Activated CD4-positive, alpha-beta T cell treated with anti-CD3 and anti-CD28 coated beads for 24 hours (primary cell): ENCODE measurements around the gene ATF1.
"Not testable (repeated sequence)": the region's sequence is repeated elsewhere in the genome, so short reads cannot be mapped to it uniquely, and the experiment has no call there.

Experiments
- DNase-seq, 2 donors: peaks; one replicate each; pipeline ENCODE4 v3.0.0-alpha.2; 2020; ENCODE audit warnings: low read depth in 2 of 2

The ATF1 gene

DNA sequence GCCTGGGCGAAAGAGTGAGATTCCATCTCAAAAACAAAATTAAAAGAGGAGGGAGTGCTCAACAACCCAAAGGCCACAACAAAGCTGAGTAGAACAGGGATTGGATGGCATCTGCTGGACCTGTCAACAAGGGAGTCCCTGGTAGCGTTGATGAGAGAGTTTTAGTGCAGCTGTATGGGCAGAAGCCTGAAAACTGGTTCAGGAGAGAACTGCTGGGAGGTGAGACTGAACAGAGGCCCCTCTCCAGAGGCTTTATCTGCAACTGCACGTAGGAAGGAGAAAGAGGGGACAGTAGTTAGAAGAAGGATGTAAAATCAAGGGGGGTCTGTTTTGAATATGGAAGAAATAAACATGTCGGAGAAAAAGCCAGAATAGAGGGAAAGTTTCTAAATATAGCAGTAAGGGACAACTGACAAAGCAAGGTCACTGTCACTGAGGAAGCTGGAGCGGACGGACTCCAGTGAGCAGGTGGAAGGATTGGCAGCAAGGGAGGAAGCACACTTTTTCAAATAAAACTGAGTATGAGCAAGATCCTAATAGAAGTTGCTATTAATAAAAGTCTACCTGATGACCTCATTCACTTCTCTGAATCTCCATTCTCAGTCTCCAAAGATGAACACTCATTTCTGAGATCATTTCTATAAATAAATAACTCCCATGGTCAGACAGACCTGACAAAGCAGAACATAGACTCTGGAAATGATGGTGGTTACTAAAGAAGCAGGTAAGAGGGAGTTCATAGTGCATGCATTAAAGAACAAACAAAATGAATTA is 11.8 kb upstream of the ATF1 start:
- DNase-seq: no peak

DNA sequence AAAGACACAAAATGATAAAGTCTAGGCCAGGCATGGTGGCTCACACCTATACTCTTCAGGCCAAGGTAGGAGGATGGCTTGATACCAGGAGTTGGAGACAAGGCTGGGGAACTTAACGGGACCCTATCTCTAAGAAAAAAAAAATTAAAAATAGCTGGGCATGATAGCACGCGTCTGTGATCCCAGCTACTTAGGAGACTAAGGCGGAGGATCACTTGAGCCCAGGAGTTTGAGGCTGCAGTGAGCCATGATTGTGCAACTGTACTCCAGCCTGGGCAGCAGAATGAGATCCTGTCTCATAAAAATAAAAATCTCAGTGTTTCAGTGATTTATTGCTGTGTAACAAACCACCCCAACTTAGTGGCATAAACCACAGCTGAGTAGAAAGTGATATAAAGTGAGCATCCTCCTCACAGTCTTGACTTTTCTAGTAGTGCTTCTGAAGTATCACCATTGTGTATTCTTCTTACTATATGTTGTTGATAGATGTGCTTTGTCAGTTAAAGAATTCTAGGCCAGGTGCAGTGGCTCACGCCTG is 10.6 kb upstream of the ATF1 start:
- DNase-seq: no peak

DNA sequence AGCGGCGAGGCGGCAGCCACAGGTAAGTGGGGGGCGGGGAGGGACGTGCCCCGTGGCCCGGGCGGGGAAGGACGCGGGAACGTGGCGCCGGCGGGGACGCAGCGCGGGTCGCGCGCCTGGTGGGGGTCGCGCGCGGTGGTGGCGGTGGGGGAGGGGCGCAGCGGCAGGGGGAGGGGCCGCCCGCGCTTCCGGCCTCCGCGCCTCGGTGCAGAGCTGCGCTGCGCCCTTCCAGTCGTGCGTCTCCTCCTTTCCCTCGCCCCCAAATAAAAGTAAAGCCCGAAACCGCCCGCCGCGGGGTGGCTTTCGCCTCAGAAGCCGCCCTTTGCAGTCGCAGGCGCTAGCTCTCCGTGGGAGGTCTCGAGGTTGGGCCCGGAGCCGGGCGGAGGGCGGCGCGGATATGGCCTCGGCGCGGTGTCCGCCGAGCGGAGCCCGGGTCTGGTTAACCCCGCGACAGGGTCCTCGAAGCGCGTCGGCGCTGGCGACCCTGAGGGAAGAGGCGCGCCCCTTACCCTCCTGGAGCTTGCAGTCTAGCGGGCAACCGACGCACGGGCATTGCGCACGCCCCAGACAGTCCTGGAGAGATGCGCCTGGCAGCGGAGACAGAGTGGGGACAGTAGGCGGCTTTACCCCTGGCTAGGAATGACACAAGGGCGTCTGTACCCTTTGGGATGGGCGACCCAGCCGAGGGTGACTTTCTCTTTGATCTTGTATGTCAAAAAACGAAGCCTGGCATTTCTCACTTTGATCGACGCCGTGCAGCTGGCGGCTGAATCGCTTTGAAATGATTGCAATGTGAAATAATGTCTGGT is 589 bp downstream of the ATF1 start:
- DNase-seq: peak in 1 of 2 donors; percentile 61

DNA sequence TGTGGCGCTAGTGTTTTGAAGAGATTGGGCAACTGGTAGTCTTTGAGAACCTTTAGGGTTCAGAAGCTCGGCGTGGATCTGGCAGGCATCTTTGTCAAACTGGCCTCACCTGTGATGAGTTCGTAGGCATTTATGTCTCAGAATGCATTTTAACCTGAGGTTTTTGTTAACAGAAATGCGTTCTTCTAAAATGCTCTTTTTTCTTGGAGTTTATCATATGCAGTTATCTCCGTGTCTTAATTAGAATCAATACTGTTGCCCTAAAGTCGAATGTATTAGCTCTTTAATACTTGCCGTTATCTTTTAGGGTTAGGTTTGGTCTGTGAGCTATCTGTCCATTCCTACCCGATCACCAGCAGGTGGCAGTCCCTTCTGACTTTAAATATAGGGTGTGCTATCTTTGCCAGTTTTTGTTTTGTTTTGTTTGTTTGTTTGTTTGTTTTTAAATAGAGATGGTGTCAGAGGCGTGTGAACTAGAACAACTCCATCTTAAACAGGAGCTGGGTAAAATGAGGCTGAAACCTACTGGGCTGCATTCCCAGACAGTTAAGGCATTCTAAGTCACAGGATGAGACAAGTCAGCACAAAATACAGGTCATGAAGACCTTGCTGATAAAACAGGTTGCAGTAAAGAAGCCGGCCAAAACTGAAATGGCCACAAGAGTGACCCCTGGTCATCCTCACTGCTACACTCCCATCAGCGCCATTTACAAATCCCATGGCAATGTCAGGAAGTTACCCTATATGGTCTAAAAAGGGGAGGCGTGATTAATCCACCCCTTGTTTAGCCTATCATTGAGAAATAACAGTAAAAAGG is 1.4 kb downstream of the ATF1 start:
- DNase-seq: peak in 1 of 2 donors; percentile 13

DNA sequence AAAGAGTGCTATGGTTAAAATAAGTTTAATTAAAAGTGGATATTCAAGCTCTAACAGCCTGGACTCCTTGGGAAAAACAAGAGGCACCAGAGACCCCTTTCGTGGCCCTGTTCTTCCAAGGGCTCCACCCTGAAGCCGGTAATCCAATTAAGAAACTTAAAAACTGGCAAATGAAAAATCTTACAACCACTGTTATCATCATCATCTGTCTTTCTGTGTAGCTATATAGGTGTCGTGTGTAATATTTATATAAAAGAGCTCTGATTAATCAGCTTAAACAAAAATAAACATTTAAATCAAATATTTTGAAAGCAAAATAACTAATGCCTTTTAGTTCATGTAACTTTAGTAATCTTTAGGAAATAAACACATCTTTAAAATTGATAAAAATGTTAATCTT is 4.5 kb downstream of the ATF1 start:
- no peak for DNase-seq

DNA sequence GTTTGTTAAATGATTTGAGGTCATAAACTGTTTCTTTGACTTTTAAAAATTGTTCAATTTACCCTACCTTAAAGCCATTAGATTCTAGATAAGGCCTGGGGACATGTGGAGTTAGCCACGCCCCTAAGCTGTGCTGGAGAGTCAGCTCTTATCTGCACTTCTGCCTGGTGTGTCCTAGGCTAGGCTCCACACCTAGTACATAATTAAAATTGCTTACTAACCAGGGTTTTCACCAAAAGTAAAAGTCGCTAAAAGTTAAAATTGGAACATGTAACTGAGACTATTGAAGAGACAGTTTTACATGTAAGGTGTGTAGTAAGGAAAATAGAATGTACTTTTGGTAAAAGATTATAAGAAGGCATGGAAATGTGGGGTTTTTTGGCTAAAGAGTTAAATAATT is 4.9 kb downstream of the ATF1 start:
- DNase-seq: not testable (repeated sequence)

DNA sequence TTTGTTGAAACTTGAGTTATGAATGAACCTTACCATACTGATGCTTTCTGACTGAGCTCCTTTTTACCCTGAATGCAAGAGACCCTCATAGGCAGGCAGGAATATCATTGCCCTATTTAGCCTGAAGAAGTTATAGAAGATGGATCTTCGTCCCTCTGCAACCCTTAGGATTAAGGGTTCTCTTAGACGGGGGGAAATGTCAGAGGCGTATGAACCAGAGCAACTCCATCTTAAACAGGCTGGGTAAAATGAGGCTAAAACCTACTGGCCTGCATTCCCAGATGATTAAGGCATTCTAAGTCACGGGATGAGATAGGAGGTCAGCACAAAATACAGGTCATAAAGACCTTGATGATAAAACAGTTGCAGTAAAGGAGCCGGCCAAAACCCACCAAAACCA is 7.5 kb downstream of the ATF1 start:
- DNase-seq: no peak

DNA sequence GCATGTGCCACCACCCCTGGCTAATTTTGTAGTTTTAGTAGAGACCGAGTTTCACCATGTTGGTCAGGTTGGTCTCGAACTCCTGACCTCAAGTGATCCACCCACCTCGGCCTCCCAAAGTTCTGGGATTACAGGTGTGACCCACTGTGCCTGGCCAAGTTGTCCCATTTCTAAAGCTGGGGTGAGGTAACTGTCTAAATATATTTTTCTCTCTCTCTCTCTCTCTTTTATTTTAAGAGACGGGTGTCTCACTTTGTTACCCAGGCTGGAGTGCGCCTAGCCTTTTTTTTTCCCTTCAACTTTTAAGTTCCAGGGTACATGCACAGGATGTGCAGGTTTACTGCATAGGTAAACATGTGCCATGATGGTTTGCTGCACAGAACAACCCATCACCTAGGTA is 8.6 kb downstream of the ATF1 start:
- DNase-seq: no peak

DNA sequence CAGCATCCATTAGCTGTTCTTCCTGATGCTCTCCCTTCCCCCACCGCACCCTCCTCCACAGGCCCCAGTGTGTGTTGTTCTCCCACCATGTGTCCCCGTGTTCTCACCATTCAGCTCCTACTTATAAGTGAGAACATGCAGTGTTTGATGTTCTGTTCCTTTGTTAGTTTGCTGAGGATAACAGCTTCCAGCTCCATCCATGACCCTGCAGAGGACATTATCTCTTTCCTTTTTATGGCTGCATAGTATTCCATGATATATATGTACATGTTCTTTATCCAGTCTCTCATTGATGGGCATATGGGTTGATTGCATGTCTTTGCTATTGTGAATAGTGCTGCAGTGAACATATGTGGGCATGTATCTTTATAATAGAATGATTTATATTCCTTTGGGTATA is 9.0 kb downstream of the ATF1 start:
- DNase-seq: no peak

DNA sequence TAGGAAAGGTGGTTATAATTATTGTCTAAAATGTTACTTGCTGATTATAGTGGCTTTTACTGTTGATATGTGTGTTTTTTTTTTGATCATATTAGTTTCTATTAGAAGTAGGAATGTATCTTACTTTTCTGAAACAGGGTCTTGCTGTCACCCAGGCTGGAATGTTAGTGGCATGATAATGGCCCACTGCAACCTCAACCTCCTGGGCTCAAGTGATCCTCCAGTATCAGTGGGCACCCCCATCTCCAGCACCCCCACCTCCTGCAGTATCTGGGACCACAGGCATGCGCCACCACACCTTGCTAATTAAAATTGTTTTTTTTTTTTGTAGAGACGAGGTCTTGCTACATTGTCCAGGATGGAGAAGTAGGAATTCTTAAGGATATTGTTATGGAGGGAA is 11.3 kb downstream of the ATF1 start:
- DNase-seq: no peak

DNA sequence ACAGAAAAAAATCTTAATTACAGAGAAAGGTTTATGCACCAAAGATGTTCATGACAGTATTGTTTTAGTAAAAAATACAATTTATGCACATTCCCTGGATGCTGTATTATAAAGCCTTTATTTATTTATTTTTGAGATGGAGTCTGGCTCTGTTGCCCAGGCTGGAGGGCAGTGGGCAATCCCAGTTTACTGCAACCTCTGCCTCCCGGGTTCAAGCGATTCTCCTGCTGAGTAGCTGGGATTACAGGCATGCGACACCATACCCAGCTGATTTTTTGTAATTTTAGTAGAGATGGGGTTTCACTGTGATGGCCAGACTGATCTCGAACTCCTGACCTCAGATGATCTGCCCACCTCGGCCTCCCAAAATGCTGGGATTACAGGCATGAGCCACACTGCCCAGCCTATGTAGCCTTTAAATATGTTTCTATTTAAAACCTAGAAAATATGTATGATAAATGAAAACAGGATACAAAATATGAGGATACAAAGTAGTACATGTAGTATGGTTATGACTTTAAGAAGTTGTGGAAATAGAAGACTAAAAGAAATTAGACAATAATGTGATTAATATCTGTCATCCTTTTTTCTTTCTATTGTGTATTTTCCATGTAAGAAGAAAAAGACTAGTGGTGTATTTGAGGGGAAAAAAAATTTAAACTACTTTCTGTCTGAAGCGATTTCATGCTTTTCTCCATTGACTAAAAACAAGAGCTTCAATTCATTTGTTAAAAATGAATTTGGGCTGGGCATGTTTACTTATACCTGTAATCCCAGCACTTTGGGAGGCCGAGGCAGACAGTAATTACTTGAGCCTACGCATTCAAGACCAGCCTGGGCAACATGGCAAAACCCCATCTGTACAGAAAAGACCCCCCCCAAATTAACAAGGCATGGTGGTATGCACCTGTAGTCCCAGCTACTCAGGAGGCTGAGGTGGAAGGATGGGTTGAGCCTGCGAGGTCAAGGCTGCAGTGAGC is 13.1 kb downstream of the ATF1 start:
- DNase-seq: no peak

DNA sequence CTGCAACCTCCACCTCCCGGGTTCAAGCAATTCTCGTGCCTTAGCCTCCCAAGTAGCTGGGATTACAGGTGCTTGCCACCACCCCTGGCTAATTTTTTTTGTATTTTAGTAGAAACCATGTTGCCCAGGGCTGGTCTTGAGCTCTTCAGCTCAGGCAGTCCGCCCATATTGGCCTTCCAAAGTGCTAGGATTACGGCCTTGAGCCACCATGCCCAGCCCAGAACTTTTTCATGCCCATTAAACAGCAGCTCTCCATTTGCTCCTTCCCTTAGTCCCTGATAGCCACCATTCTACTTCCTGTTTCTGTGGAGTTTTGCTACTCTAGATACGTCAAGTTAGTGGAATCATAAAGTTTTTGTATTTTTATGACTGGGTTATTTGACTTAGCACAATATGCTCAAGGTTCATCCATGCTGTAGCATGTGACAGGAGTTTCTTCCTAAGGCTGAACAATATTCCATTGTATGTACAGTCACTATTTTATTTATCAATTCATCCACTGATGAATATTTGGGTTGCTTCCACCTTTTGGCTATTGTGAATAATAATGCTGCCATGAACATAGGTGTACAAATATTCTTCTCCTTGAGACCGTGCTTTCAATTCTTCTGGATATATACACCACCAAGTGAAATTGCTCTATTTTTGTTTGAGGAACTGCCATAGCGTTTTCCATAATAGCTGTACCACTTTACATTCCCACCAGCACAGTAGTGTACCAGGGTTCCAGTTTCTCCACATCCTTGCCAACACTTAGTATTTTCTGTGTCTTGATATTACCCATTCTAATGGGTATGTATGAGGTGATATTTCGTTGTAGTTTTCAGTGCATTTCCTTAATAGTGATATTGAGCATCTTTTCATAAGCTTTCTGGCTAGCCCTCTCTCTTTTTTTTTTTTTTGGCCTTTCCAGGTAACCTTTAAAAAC is 15.0 kb downstream of the ATF1 start:
- no peak for DNase-seq

DNA sequence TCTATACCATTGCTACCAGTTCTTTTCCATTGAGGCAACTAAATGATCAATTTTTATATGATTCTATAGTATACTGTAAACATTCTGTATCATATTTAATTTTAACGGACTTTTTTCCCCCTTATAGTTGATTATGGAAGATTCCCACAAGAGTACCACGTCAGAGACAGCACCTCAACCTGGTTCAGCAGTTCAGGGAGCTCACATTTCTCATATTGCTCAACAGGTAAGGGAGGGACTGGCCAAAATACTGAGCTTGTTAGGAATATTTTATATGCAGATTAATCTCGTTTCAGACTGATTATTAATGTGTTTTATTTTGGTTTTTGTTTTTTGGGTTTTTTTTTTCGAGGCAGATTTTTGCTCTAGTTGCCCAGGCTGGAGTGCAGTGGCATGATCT is 16.1 kb downstream of the ATF1 start:
- DNase-seq: no peak

DNA sequence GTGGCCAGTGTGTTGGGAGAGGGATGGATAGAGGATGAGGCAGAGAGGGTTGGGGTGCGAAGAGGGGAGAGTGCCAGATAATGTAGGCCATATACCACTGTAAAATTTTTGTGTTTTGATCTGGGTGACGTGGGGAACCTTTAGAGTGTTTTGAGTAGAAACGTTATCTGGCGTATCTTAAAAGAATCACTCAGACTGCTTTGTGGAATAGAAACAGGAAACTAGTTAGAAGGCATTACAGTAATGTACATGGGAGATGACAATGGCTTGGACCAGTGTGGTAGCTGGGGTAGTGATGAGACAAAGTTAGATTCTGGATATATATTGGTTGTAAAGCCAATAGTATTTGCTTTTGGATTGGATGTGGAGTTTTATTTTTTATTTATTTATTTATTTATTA is 20.6 kb downstream of the ATF1 start:
- no peak for DNase-seq

DNA sequence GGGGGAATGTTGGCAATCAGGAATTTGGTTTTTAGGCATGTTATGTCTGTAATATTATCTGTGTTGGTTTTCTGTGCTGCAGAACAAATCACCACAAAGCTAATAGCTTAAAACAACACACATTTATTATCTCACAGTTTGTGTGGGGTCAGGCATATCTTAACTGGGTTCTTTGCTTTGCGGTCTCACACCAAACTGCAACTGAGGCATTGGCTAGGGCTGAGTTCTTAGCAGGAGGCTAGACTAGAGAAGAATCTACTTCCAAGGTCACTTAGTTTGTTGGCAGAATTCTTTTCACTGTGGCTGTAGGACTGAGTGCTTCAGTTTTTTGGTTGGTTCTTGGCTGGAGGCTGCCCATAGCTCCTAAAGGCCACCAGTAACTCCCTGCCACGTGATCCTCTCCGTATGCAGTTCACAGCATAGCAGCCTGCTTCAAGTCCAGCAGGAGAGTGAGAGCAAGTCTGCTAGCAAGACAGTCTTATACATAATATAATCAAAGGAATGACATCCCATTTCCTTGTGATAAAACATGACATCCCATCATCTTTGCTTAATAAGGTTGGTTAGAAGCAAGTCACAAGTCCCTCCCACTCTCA is 21.6 kb downstream of the ATF1 start:
- no peak for DNase-seq

DNA sequence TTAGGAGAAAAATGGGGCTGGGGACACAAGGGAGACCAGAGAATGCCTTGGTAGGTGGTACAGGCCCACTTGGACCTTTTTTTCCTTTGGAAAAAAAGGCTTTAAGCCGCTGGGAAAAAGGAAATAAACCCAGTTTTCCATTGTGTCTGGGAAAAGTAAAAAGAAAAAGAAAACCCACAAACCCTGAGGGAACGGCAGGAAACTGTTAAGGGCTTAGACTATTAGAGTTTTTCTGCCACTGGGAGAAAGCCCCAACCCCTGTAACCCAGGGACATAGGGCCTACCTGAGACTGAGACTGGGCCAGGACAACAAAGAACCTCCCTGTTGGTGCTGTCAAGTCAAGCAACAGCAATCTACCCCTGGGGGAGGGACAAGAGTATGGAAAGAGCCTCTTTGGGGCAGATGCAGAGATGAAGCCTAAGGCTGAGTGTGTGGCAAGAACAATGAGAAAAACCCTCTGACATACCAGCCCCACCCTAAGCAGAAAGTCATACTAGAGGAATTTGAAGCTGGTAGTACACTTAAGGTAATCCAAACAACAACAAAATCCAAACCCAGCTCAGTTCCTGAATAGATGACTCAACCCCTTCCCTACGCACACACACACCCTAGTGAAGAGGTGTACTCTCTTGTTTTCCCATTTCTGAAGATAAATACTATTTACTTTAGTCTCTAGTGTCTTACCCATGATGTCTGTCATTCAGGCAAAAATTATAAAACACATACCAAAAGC is 22.8 kb downstream of the ATF1 start:
- DNase-seq: no peak

DNA sequence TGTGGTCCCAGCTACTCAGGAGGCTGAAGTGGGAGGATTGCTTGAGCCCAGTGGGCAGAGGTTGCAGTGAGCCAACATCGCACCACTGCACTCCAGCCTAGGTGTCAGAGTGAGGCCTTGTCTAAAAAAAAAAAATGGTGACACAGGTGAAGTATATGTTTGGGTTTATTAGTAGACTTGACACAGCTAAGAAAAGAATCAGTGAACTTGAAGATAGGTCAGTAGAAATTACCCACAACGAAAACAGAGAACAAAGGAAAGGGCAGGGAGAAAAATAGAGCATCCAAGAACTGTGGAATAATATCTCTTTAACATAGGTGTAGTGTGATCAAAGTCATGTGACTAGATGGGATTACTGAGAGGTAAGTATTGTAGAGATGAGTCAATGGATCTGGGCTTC is 23.7 kb downstream of the ATF1 start:
- no peak for DNase-seq

DNA sequence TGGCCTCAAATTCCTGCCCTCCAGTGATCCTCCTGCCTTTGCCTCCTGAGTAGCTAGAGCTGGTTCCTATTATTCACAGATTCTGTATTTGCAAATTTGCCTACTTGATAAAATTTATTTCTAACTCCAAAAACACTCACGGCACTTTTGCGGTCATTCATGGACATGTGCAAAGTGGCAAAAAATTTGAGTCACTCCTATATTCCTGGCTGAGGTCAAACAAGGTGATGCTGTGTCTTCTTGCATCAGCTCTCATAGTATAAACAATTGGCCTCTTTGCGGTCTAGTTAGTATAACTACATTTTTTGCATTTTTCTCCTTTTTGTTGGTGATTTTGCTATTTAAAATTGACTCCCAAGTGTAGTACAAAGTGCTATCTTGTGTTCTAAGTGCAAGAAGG is 24.7 kb downstream of the ATF1 start:
- DNase-seq: no peak

DNA sequence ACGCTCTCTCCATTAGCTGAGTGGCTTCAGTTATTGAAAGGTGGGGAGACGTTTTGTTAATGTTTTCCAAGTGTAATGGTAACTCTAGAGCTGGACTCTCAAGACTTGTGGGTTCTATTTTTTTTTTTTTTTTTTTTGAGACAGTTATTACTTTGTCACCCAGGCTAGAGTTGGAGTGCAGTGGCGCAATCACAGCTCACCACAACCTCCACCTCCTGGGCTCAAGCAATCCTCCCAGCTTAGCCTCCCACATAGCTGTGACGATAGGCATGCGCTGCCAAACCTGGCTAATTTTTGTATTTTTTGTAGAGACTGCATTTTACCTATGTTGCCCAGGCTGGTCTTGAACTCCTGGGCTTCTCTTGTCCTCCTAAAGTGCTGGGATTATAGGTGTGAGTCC is 26.2 kb downstream of the ATF1 start:
- DNase-seq: no peak
